Spleen (tissue), 11 donors: ENCODE results near the gene TSG101. TPM values are rescaled to one million over a fixed set of nuclear protein-coding genes. Genes with fewer than 3 reads are reported as not detected.

Experiments used
- DNase-seq: peaks from one replicate; pipeline ENCODE4 v3.0.0-alpha.2; 2020
- H3K27ac ChIP-seq, 8 donors: fragments of 200-600 bp; sonication (generic) in 7 of 8; 1 replicate in 4 of 8; 2 replicates in 4 of 8; pipeline versions ENCODE4 v1.5.0 to v1.8.0; 2016 to 2021; ENCODE audit warnings: inconsistent platforms in 4 of 8, mild to moderate bottlenecking in 4 of 8, moderate library complexity in 1 of 8
- H3K27me3 ChIP-seq, 7 donors: fragments of 200-600 bp; sonication (generic) in 6 of 7; replicated peaks in 1 of 7; 1 replicate in 4 of 7; 2 replicates in 3 of 7; pipeline versions ENCODE4 v1.5.0 to v1.8.0; 2016 to 2021; ENCODE audit warnings: inconsistent platforms in 3 of 7, mild to moderate bottlenecking in 1 of 7
- H3K36me3 ChIP-seq, 6 donors: fragments of 200-600 bp; sonication (generic) in 5 of 6; 1 replicate in 4 of 6; 2 replicates in 2 of 6; pipeline versions ENCODE4 v1.5.0 to v1.8.0; 2016 to 2021; ENCODE audit warnings: inconsistent platforms in 2 of 6
- H3K4me1 ChIP-seq, 6 donors: fragments of 200-600 bp; sonication (generic) in 5 of 6; 1 replicate in 3 of 6; 2 replicates in 3 of 6; pipeline versions ENCODE4 v1.5.0 to v1.8.0; 2016 to 2021; ENCODE audit warnings: inconsistent platforms in 3 of 6
- H3K4me3 ChIP-seq, 8 donors: fragments of 200-600 bp; sonication (generic) in 7 of 8; 1 replicate in 4 of 8; 2 replicates in 4 of 8; pipeline versions ENCODE4 v1.5.0 to v1.8.0; 2016 to 2021; ENCODE audit warnings: inconsistent platforms in 4 of 8, mild to moderate bottlenecking in 4 of 8, moderate library complexity in 2 of 8
- H3K9me3 ChIP-seq, 8 donors: fragments of 200-600 bp; sonication (generic) in 7 of 8; 1 replicate in 4 of 8; 2 replicates in 4 of 8; pipeline versions ENCODE4 v1.5.0 to v1.8.0; 2016 to 2021; ENCODE audit warnings: inconsistent platforms in 4 of 8
- POLR2A ChIP-seq, 3 donors: fragments of 450-650 bp; IDR thresholded peaks; one replicate each; pipeline ENCODE4 v1.5.1; 2017; ENCODE audit warnings: antibody characterized with exemption in 3 of 3, mild to moderate bottlenecking in 1 of 3
- POLR2AphosphoS5 ChIP-seq, 3 donors: sonication (generic); formaldehyde crosslinking; IDR thresholded peaks; one replicate each; pipeline ENCODE4 v1.5.1; 2017; ENCODE audit warnings: antibody characterized with exemption in 3 of 3
- WGBS, 5 donors: extraction: QIAGEN DNeasy Blood & Tissue Kit in 3 of 5; methylation state at CpG; one replicate each; pipeline versions ENCODE4 v1.1.5 to v1.1.7; 2013 to 2018; 5-methylcytosine and 5-hydroxymethylcytosine counted together
- intact Hi-C: fragments of 100-400 bp; cut with DNase I; formaldehyde crosslinking; loops from one replicate; pipeline ENCODE4 v1.15.0; 2023; ENCODE audit warnings: low total_unique reads
- polyA plus RNA-seq, 3 donors: library from polyadenylated mRNA; stranded (reverse); fragments of 200-250 nt; gene quantifications; one replicate each; pipeline ENCODE4 v1.2.1, GENCODE V29; 2013
- total RNA-seq, 7 donors: library from RNA; depleted of rRNA in 3 of 7; stranded (reverse); fragments of >200 nt in 3 of 7; fragmentation: NEBNext Ultra II Directional in 4 of 7; extraction: Animal tissue kit (Norgen Biotek cat#: 25700) in 4 of 7; gene quantifications; one replicate each; pipeline versions ENCODE4 v1.1.0 to v1.2.1, GENCODE V29; 2016 to 2021
- TF ChIP-seq, protein P1 (sequence below), 11 experiments: fragments of 200-600 bp in 7 of 11; fragments of 450-650 bp in 4 of 11; sonication (generic) in 4 of 11; IDR thresholded peaks in 8 of 11; conservative IDR thresholded peaks in 3 of 11; 1 replicate in 7 of 11; 2 replicates in 4 of 11; pipeline versions ENCODE4 v1.4.0 to v1.8.0; 2016 to 2021; ENCODE audit warnings: antibody characterized with exemption in 11 of 11, inconsistent platforms in 4 of 11, mild to moderate bottlenecking in 1 of 11
- donor health status: healthy with polysubstance abuse.
- donor health status: DM: no; HTN: no; CAD: no; lungs with moderate emphysema.
- donor health status: DM: no; HTN: no; CAD: no.
- donor health status: Bipolar disorder and iron deficiency.
- donor health status: healthy.
- donor health status: DM: no; HTN: no; CAD: no.
- donor health status: DM: yes; HTN: yes; CAD: no.

The TSG101 gene
- total and polyA plus RNA-seq, 10 donors: 25.4 to 95.1 (median 45.4) TPM

GRCh38 chr11:18526130-18526520 is 617 bp downstream of the TSG101 start:
- Histone ChIP-seq H3K27me3 (no peaks in the 10 kb centered on the region), H3K4me1 (peaks cover 17 to 64% (median 41%) of the 10 kb centered on the region in 6 donors), H3K9me3 (no peaks in the 10 kb centered on the region), H3K4me3 (peak overlapping the region; percentile 49 to 86 (median 76)), H3K36me3 (peaks cover 0 to 49% (median 5%) of the 10 kb centered on the region in 6 donors), H3K27ac (peak overlapping the region; percentile 81 to 99 (median 98))
- intact Hi-C loops: no loop called here
- 0 to 1% (median 1%) methylated on average over 8 of the region's 8 CpGs for WGBS, 5 donors
- no peak for TF ChIP-seq POLR2AphosphoS5 (IDR thresholded peaks at IDR 0.05)
- TF ChIP-seq, protein P1, sequence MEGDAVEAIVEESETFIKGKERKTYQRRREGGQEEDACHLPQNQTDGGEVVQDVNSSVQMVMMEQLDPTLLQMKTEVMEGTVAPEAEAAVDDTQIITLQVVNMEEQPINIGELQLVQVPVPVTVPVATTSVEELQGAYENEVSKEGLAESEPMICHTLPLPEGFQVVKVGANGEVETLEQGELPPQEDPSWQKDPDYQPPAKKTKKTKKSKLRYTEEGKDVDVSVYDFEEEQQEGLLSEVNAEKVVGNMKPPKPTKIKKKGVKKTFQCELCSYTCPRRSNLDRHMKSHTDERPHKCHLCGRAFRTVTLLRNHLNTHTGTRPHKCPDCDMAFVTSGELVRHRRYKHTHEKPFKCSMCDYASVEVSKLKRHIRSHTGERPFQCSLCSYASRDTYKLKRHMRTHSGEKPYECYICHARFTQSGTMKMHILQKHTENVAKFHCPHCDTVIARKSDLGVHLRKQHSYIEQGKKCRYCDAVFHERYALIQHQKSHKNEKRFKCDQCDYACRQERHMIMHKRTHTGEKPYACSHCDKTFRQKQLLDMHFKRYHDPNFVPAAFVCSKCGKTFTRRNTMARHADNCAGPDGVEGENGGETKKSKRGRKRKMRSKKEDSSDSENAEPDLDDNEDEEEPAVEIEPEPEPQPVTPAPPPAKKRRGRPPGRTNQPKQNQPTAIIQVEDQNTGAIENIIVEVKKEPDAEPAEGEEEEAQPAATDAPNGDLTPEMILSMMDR (IDR thresholded peaks at IDR 0.05 in 8 of 11, conservative IDR thresholded peaks at IDR 0.05 in 3 of 11): no peak
- TF ChIP-seq POLR2A (IDR thresholded peaks at IDR 0.05): no peak
- DNase-seq: no peak

DNA sequence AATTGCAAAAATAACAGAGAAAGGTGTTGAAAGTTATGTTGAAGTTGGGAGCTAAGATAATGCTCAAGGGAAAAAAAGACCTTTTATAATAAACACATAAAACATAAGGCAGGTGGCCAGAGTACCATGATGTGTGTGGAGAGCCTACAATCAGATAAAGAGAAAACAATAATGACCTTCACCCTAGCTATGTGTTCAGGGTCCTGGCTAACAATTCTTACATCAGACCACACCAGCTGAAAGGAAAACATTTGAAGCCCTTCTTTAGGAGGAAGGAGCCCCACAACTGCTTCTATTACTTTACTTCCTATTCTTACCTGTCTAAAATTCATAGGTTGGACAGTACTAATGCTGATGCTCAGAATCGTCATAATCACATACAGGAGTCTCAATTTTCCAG is 2.5 kb downstream of the TSG101 start:
- intact Hi-C loops: no loop called here
- no peak for DNase-seq
- Histone ChIP-seq H3K9me3 (no peaks in the 10 kb centered on the region), H3K27ac (no peak overlapping the region), H3K4me1 (peaks cover 17 to 76% (median 41%) of the 10 kb centered on the region in 6 donors), H3K4me3 (no peak overlapping the region), H3K27me3 (no peaks in the 10 kb centered on the region), H3K36me3 (peaks cover 0 to 39% (median 5%) of the 10 kb centered on the region in 6 donors)
- TF ChIP-seq POLR2A (IDR thresholded peaks at IDR 0.05) (no peak), POLR2AphosphoS5 (IDR thresholded peaks at IDR 0.05) (no peak)
- TF ChIP-seq, protein P1 (IDR thresholded peaks at IDR 0.05 in 8 of 11, conservative IDR thresholded peaks at IDR 0.05 in 3 of 11): no peak
- WGBS, 5 donors: 88 to 100% (median 96%) methylated on average over 1 of the region's 1 CpG

- TF ChIP-seq POLR2A (IDR thresholded peaks at IDR 0.05): no peak
- TF ChIP-seq POLR2AphosphoS5 (IDR thresholded peaks at IDR 0.05): no peak
- Histone ChIP-seq H3K36me3 (peaks cover 0 to 50% (median 13%) of the 10 kb centered on the region in 6 donors), H3K27ac (no peak overlapping the region), H3K9me3 (no peaks in the 10 kb centered on the region), H3K4me1 (peaks cover 17 to 78% (median 44%) of the 10 kb centered on the region in 6 donors), H3K4me3 (no peak overlapping the region), H3K27me3 (no peaks in the 10 kb centered on the region)
- intact Hi-C loops: no loop called here
- 90 to 96% (median 93%) methylated on average over 3 of the region's 3 CpGs for WGBS, 5 donors
- DNase-seq: no peak
Observed at GRCh38 chr11:18523084-18523483, 3.7 kb downstream of the TSG101 start.

DNA sequence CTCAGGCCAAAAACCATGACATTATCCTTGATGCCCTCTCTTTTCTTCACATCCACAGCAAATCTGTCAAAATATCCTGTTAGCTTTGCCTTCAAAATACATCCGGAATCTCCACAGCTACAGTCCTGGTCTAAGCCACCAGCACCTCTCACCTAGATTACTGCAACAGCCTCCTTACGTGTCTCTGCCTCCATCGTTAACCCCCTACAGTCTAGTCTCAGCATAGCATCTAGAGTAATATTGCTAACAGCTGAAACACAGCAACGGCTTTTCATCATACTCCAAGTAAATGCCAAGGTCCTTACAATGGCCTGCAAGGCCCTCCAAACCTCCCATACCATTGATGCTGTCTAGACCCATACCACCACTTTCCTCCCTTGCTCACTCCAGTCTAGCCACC is 4.4 kb downstream of the TSG101 start:
- Histone ChIP-seq H3K27me3 (no peaks in the 10 kb centered on the region), H3K9me3 (no peaks in the 10 kb centered on the region), H3K4me3 (no peak overlapping the region), H3K4me1 (peaks cover 17 to 71% (median 39%) of the 10 kb centered on the region in 6 donors), H3K36me3 (peaks cover 0 to 57% (median 15%) of the 10 kb centered on the region in 6 donors), H3K27ac (no peak overlapping the region)
- 64 to 85% (median 81%) methylated on average over 4 of the region's 4 CpGs for whole genome bisulfite sequencing, 5 donors
- intact Hi-C loops: no loop called here
- TF ChIP-seq POLR2A (IDR thresholded peaks at IDR 0.05) (no peak), POLR2AphosphoS5 (IDR thresholded peaks at IDR 0.05) (no peak)
- TF ChIP-seq, protein P1 (IDR thresholded peaks at IDR 0.05 in 8 of 11, conservative IDR thresholded peaks at IDR 0.05 in 3 of 11): no peak
- DNase-seq: no peak
